Activated naive CD8-positive, alpha-beta T cell treated with anti-CD3 and anti-CD28 coated beads for 36 hours (primary cell): ENCODE results near the gene MOB1B. TPM values are rescaled to one million over a fixed set of nuclear protein-coding genes. Genes with fewer than 3 reads are reported as not detected.

ENCODE experiments used
- total RNA-seq, 2 experiments: library from RNA; stranded (reverse); gene quantifications; one replicate each; pipeline ENCODE4 v1.2.3, GENCODE V29; 2021

The MOB1B gene
- total RNA-seq, 2 experiments from 2014 or later: 19.0 to 19.7 TPM

Other genes with a start within 250 kb of the MOB1B start
- not detected for gene JCHAIN, start 235.9 kb upstream of the MOB1B start, total RNA-seq
- gene UTP3, start 213.8 kb upstream of the MOB1B start, total RNA-seq: 10 to 100 TPM; 46.9 to 49.7 TPM
- 10 to 100 TPM; 10.1 to 11.3 TPM for gene RUFY3, start 180.4 kb upstream of the MOB1B start, total RNA-seq
- gene GRSF1, start 62.5 kb upstream of the MOB1B start, total RNA-seq: 100 to 1,000 TPM; 118 to 122 TPM
- gene DCK, start 91.3 kb downstream of the MOB1B start, total RNA-seq: 10 to 100 TPM; 33.4 to 34.3 TPM